ENCODE results near the gene EMP1.
A peak's percentile ranks its signal among the peaks of the same experiment; 100 is the strongest.

The EMP1 gene

GRCh38 chr12:13206560-13206897 lies 10.0 kb downstream of the EMP1 start:
- H3K4me3 ChIP-seq (replicated peaks; ENCODE audit: low read depth, low read length) = no peak overlapping the region
- DNase-seq (ENCODE audit: extremely low read depth, low read depth) = peak; percentile 94
- no peak for TF ChIP-seq CTCF (IDR thresholded peaks at IDR 0.05; ENCODE audit: low read depth, low read length, missing control alignments)

GRCh38 chr12:13208533-13209435 lies 12.3 kb downstream of the EMP1 start:
- TF ChIP-seq CTCF (IDR thresholded peaks at IDR 0.05; ENCODE audit: low read depth, low read length, missing control alignments) = peak; percentile 58
- DNase-seq (ENCODE audit: extremely low read depth, low read depth) = no peak
- no peak overlapping the region for H3K4me3 ChIP-seq (replicated peaks; ENCODE audit: low read depth, low read length)

- TF ChIP-seq CTCF (IDR thresholded peaks at IDR 0.05; ENCODE audit: low read depth, low read length, missing control alignments) = no peak
- no peak for DNase-seq (ENCODE audit: extremely low read depth, low read depth)
- no peak overlapping the region for H3K4me3 ChIP-seq (replicated peaks; ENCODE audit: low read depth, low read length)
These were observed 13.1 kb downstream of the EMP1 start for GRCh38 chr12:13209436-13210235.

- no peak for DNase-seq (ENCODE audit: extremely low read depth, low read depth)
- TF ChIP-seq CTCF (IDR thresholded peaks at IDR 0.05; ENCODE audit: low read depth, low read length, missing control alignments) = no peak
- no peak overlapping the region for H3K4me3 ChIP-seq (replicated peaks; ENCODE audit: low read depth, low read length)
These were observed 14.0 kb downstream of the EMP1 start for GRCh38 chr12:13210236-13211190.

GRCh38 chr12:13211191-13211858 lies 14.8 kb downstream of the EMP1 start:
- no peak for DNase-seq (ENCODE audit: extremely low read depth, low read depth)
- no peak for TF ChIP-seq CTCF (IDR thresholded peaks at IDR 0.05; ENCODE audit: low read depth, low read length, missing control alignments)
- H3K4me3 ChIP-seq (replicated peaks; ENCODE audit: low read depth, low read length) = no peak overlapping the region
